Small intestine (tissue), 16 donors: ENCODE measurements around the gene RNF149. TPM values are rescaled to one million over a fixed set of nuclear protein-coding genes. Genes with fewer than 3 reads are reported as not detected.
"Not testable (repeated sequence)": the region's sequence is repeated elsewhere in the genome, so short reads cannot be mapped to it uniquely, and the experiment has no call there.

Experiments
- DNase-seq, 2 donors: peaks; one replicate each; pipeline versions ENCODE4 v3.0.0 to v3.0.0-alpha.2; 2013
- FAIRE-seq: peaks from 2 replicates; lab custom pipeline; 2012; peaks lifted over from hg19 to GRCh38; lab: Jason Lieb, UNC
- H3K27ac ChIP-seq, 3 donors: one replicate each; pipeline ENCODE4 v1.5.1; 2013; ENCODE audit warnings: low read length in 2 of 3, mild to moderate bottlenecking in 2 of 3, control low read depth in 1 of 3, inconsistent platforms in 1 of 3, low read depth in 1 of 3, moderate library complexity in 1 of 3
- H3K27me3 ChIP-seq, 3 donors: one replicate each; pipeline ENCODE4 v1.6.1; 2013; ENCODE audit warnings: low read length in 3 of 3, inconsistent platforms in 1 of 3; ENCODE audit not compliant: control insufficient read depth in 3 of 3, insufficient read depth in 3 of 3
- H3K36me3 ChIP-seq, 3 donors: one replicate each; pipeline ENCODE4 v1.6.1; 2013; ENCODE audit warnings: low read length in 3 of 3, inconsistent platforms in 1 of 3, low read depth in 1 of 3, mild to moderate bottlenecking in 1 of 3, moderate library complexity in 1 of 3; ENCODE audit not compliant: control insufficient read depth in 3 of 3, insufficient read depth in 2 of 3
- H3K4me1 ChIP-seq, 3 donors: one replicate each; pipeline ENCODE4 v1.6.1; 2013; ENCODE audit warnings: low read length in 2 of 3, inconsistent platforms in 1 of 3, low read depth in 1 of 3, mild to moderate bottlenecking in 1 of 3, moderate library complexity in 1 of 3; ENCODE audit not compliant: control insufficient read depth in 3 of 3, insufficient read depth in 2 of 3
- H3K4me3 ChIP-seq, 3 donors: one replicate each; pipeline ENCODE4 v1.5.1; 2013; ENCODE audit warnings: low read length in 3 of 3, control low read depth in 1 of 3, inconsistent platforms in 1 of 3, low read depth in 1 of 3, mild to moderate bottlenecking in 1 of 3, moderate library complexity in 1 of 3
- H3K9me3 ChIP-seq, 2 donors: one replicate each; pipeline ENCODE4 v1.6.1; 2013; ENCODE audit warnings: low read depth in 1 of 2, low read length in 1 of 2; ENCODE audit not compliant: control insufficient read depth in 2 of 2, insufficient read depth in 1 of 2
- WGBS, 3 donors: extraction: QIAGEN DNeasy Blood & Tissue Kit; methylation state at CpG; one replicate each; pipeline ENCODE4 v1.1.7; 2013; 5-methylcytosine and 5-hydroxymethylcytosine counted together
- long read RNA-seq, 10 donors: transcript quantifications; one replicate each; lab custom pipeline, GENCODE V29; 2026
- polyA plus RNA-seq, 4 donors: library from polyadenylated mRNA; stranded (reverse) in 3 of 4; unstranded in 1 of 4; fragments of 200-250 nt in 3 of 4; fragments of 120-200 nt in 1 of 4; gene quantifications; one replicate each; pipeline versions ENCODE4 v1.2.1 to v1.2.3, GENCODE V29; 2013
- donor health status: healthy with polysubstance abuse.
- donor health status: control.
- donor health status: control.
- donor health status: Bipolar disorder and iron deficiency.
- donor health status: healthy.

RNF149 gene
- 10 to 100 TPM; 23.0 to 68.0 (median 28.5) TPM for polyA plus RNA-seq
- long read RNA-seq, donor 1 = 0 reads
- long read RNA-seq, donor 2, partial matches to known transcripts = 8 of 12 reads
- long read RNA-seq, donor 2, other reads (novel, unspliced or antisense) = 0 of 12 reads
- long read RNA-seq, donor 3, partial matches to known transcripts = 16 of 20 reads
- long read RNA-seq, donor 3, other reads (novel, unspliced or antisense) = 0 of 20 reads
- long read RNA-seq, donor 4 = 0 reads
- long read RNA-seq, donor 5, partial matches to known transcripts = 0 of 4 reads
- long read RNA-seq, donor 5, other reads (novel, unspliced or antisense) = 0 of 4 reads
- long read RNA-seq, donor 6, transcript RNF149-201 (7 exons, 2,458 nt) = major isoform, 7 of 7 reads
- long read RNA-seq, donor 6, partial matches to known transcripts = 0 of 7 reads
- long read RNA-seq, donor 6, other reads (novel, unspliced or antisense) = 0 of 7 reads
- long read RNA-seq, donor 7 = 0 reads
- long read RNA-seq, donor 8, partial matches to known transcripts = 0 of 1 reads
- long read RNA-seq, donor 8, other reads (novel, unspliced or antisense) = 0 of 1 reads
- long read RNA-seq, donor 9, partial matches to known transcripts = 0 of 1 reads
- long read RNA-seq, donor 9, other reads (novel, unspliced or antisense) = 0 of 1 reads
- long read RNA-seq, donor 10, transcript RNF149-201 (7 exons, 2,458 nt) = major isoform, 13 of 15 reads
- long read RNA-seq, donor 10, partial matches to known transcripts = 0 of 15 reads
- long read RNA-seq, donor 10, other reads (novel, unspliced or antisense) = 0 of 15 reads

GRCh38 chr2:101308432-101309210 is at the start of gene RNF149:
TSS of gene RNF149 (minus strand) at chr2:101308701. CDS start at chr2:101308588, 113 bp downstream.
- no peaks in the 10 kb centered on the region for H3K27me3 ChIP-seq
- no peaks in the 10 kb centered on the region for H3K36me3 ChIP-seq
- no peaks in the 10 kb centered on the region for H3K9me3 ChIP-seq
- peak within 1 kb of the TSS; percentile 80 to 91 (median 82) for H3K4me3 ChIP-seq
- DNase-seq = peak; percentile 92 to 97
- H3K27ac ChIP-seq = peak within 1 kb of the TSS; percentile 85 to 97 (median 85)
- H3K4me1 ChIP-seq = peaks cover 9 to 23% (median 18%) of the 10 kb centered on the region in 3 donors
- 1 to 2% (median 2%) methylated on average over 70 to 76 of the region's 76 CpGs for WGBS, 3 donors
- FAIRE-seq = no peak

- Histone ChIP-seq H3K9me3 (no peaks in the 10 kb centered on the region), H3K27ac (no peak overlapping the region), H3K4me3 (no peak overlapping the region), H3K36me3 (no peaks in the 10 kb centered on the region), H3K27me3 (no peaks in the 10 kb centered on the region), H3K4me1 (peaks cover 0 to 17% (median 3%) of the 10 kb centered on the region in 3 donors)
- DNase-seq (no peak), FAIRE-seq (no peak)
Observed at GRCh38 chr2:101357376-101357775, 48.9 kb upstream of the RNF149 start.

GRCh38 chr2:101356521-101356920 is 48.0 kb upstream of the RNF149 start:
- no peak overlapping the region for H3K27ac ChIP-seq
- H3K4me1 ChIP-seq = peaks cover 0 to 15% (median 3%) of the 10 kb centered on the region in 3 donors
- DNase-seq (no peak), FAIRE-seq (no peak)
- H3K9me3 ChIP-seq = no peaks in the 10 kb centered on the region
- H3K4me3 ChIP-seq = no peak overlapping the region
- no peaks in the 10 kb centered on the region for H3K36me3 ChIP-seq
- H3K27me3 ChIP-seq = no peaks in the 10 kb centered on the region
- 76 to 78% (median 76%) methylated on average over 2 of the region's 2 CpGs for WGBS, 3 donors

- peaks cover 0 to 12% (median 0%) of the 10 kb centered on the region in 3 donors for H3K4me1 ChIP-seq
- no peak for FAIRE-seq
- WGBS, 3 donors = 68 to 87% (median 75%) methylated on average over 6 of the region's 6 CpGs
Observed at GRCh38 chr2:101356055-101356454, 47.6 kb upstream of the RNF149 start.

GRCh38 chr2:101355401-101356054 is 47.0 kb upstream of the RNF149 start:
- 62 to 79% (median 64%) methylated on average over 10 of the region's 10 CpGs for WGBS, 3 donors
- H3K4me1 ChIP-seq = peaks cover 0 to 18% (median 0%) of the 10 kb centered on the region in 3 donors
- H3K4me3 ChIP-seq = no peak overlapping the region
- no peaks in the 10 kb centered on the region for H3K9me3 ChIP-seq
- no peak for FAIRE-seq
- no peaks in the 10 kb centered on the region for H3K27me3 ChIP-seq
- no peaks in the 10 kb centered on the region for H3K36me3 ChIP-seq
- H3K27ac ChIP-seq = no peak overlapping the region
- no peak for DNase-seq

More at GRCh38 chr2:101356055-101356454, 47.6 kb upstream of the RNF149 start:
- H3K9me3 ChIP-seq = no peaks in the 10 kb centered on the region
- H3K27me3 ChIP-seq = no peaks in the 10 kb centered on the region
- H3K4me3 ChIP-seq = no peak overlapping the region
- no peak overlapping the region for H3K27ac ChIP-seq
- DNase-seq = no peak
- no peaks in the 10 kb centered on the region for H3K36me3 ChIP-seq

GRCh38 chr2:101354420-101355311 is 46.2 kb upstream of the RNF149 start:
- WGBS, 3 donors = 91 to 95% (median 94%) methylated on average over 21 of the region's 21 CpGs
- peaks cover 0 to 19% (median 4%) of the 10 kb centered on the region in 3 donors for H3K4me1 ChIP-seq
- no peak for DNase-seq
- no peak for FAIRE-seq
- no peak overlapping the region for H3K4me3 ChIP-seq
- no peak overlapping the region for H3K27ac ChIP-seq
- no peaks in the 10 kb centered on the region for H3K36me3 ChIP-seq
- no peaks in the 10 kb centered on the region for H3K9me3 ChIP-seq
- H3K27me3 ChIP-seq = no peaks in the 10 kb centered on the region

- 79 to 87% (median 85%) methylated on average over 4 of the region's 4 CpGs for WGBS, 3 donors
- FAIRE-seq = not testable (repeated sequence)
Observed at GRCh38 chr2:101352631-101353030, 44.1 kb upstream of the RNF149 start.

More at GRCh38 chr2:101352631-101353030, 44.1 kb upstream of the RNF149 start:
- H3K9me3 ChIP-seq, DNase-seq, H3K4me3 ChIP-seq, H3K27ac ChIP-seq, H3K36me3 ChIP-seq, H3K27me3 ChIP-seq: not testable (repeated sequence)
- H3K4me1 ChIP-seq = peaks cover 0 to 23% (median 4%) of the 10 kb centered on the region in 3 donors
